HepG2 (cell line): Measurements from ENCODE around the gene DBNDD2. TPM values are rescaled to one million over a fixed set of nuclear protein-coding genes. Genes with fewer than 3 reads are reported as not detected.
A peak's percentile ranks its signal among the peaks of the same experiment; 100 is the strongest.

Experiments used
- ATF3 ChIP-seq: sonication (generic); formaldehyde crosslinking; IDR thresholded peaks from 2 replicates; pipeline ENCODE4 v1.4.0; 2020; ENCODE audit warnings: missing genetic modification reagents
- BORCS8-MEF2B ChIP-seq: sonication (generic); formaldehyde crosslinking; IDR thresholded peaks from 2 replicates; pipeline ENCODE4 v1.8.0; 2022; ENCODE audit warnings: mild to moderate bottlenecking, missing genetic modification reagents
- CBX5 ChIP-seq: sonication (generic); formaldehyde crosslinking; IDR thresholded peaks from 2 replicates; pipeline ENCODE4 v1.4.0; 2020; ENCODE audit warnings: missing genetic modification reagents, borderline replicate concordance
- GLI4 ChIP-seq: sonication (generic); formaldehyde crosslinking; IDR thresholded peaks from 2 replicates; pipeline ENCODE4 v1.5.1; 2020; ENCODE audit warnings: missing genetic modification reagents, mild to moderate bottlenecking, moderate library complexity, borderline replicate concordance
- HNRNPUL1 ChIP-seq: fragments of 200-400 bp; formaldehyde crosslinking; IDR thresholded peaks from 2 replicates; pipeline ENCODE4 v1.6.1; 2017; ENCODE audit warnings: low read depth, mild to moderate bottlenecking, low read length, moderate library complexity
- KDM3A ChIP-seq: IDR thresholded peaks from 2 replicates; pipeline ENCODE4 v1.6.1; 2018; ENCODE audit warnings: low read depth, missing compliant biosample characterization
- MAFK ChIP-seq, 2 experiments: IDR thresholded peaks in 1 of 2; conservative IDR thresholded peaks in 1 of 2; 2 replicates each; pipeline ENCODE4 v1.6.1; 2011; ENCODE audit warnings: improper control_type of control experiment in 2 of 2, low read length in 2 of 2
- MBD4 ChIP-seq: IDR thresholded peaks from 2 replicates; pipeline ENCODE4 v1.6.1; 2012; ENCODE audit warnings: low read length, inconsistent platforms, borderline replicate concordance
- MEIS2 ChIP-seq: sonication (generic); formaldehyde crosslinking; IDR thresholded peaks from 2 replicates; pipeline ENCODE4 v1.9.0; 2021; ENCODE audit warnings: mild to moderate bottlenecking, missing genetic modification reagents
- MTA1 ChIP-seq: sonication (generic); formaldehyde crosslinking; IDR thresholded peaks from 2 replicates; pipeline ENCODE4 v1.4.0; 2020; ENCODE audit warnings: missing genetic modification reagents, mild to moderate bottlenecking, borderline replicate concordance
- NFKBIZ ChIP-seq: IDR thresholded peaks from 2 replicates; pipeline ENCODE4 v1.6.1; 2018; ENCODE audit warnings: missing genetic modification reagents, missing compliant biosample characterization
- POLR2G ChIP-seq: fragments of 200-400 bp; formaldehyde crosslinking; IDR thresholded peaks from 2 replicates; pipeline ENCODE4 v1.6.1; 2018; ENCODE audit warnings: mild to moderate bottlenecking, low read depth, low read length, moderate library complexity
- PRDM15 ChIP-seq: sonication (generic); formaldehyde crosslinking; IDR thresholded peaks from 2 replicates; pipeline ENCODE4 v1.4.0; 2020; ENCODE audit warnings: missing genetic modification reagents
- RARG ChIP-seq: sonication (generic); formaldehyde crosslinking; IDR thresholded peaks from 2 replicates; pipeline ENCODE4 v1.4.0; 2020; ENCODE audit warnings: low read depth, mild to moderate bottlenecking, missing genetic modification reagents
- ZBTB10 ChIP-seq: sonication (generic); formaldehyde crosslinking; IDR thresholded peaks from 2 replicates; pipeline ENCODE4 v1.4.0; 2020; ENCODE audit warnings: missing genetic modification reagents, borderline replicate concordance
- ZNF101 ChIP-seq: sonication (generic); formaldehyde crosslinking; IDR thresholded peaks from 2 replicates; pipeline ENCODE4 v1.4.0; 2020; ENCODE audit warnings: mild to moderate bottlenecking, low read depth, missing genetic modification reagents, borderline replicate concordance
- ZNF230 ChIP-seq: sonication (generic); formaldehyde crosslinking; IDR thresholded peaks from 2 replicates; pipeline ENCODE4 v1.4.0; 2020; ENCODE audit warnings: mild to moderate bottlenecking, missing genetic modification reagents
- ZNF253 ChIP-seq: sonication (generic); formaldehyde crosslinking; IDR thresholded peaks from 2 replicates; pipeline ENCODE4 v1.8.0; 2022; ENCODE audit warnings: mild to moderate bottlenecking, missing genetic modification reagents, borderline replicate concordance
- ZNF296 ChIP-seq: sonication (generic); formaldehyde crosslinking; conservative IDR thresholded peaks from 2 replicates; pipeline ENCODE4 v1.5.0; 2020; ENCODE audit warnings: mild to moderate bottlenecking, missing genetic modification reagents
- ZNF317 ChIP-seq: sonication (generic); formaldehyde crosslinking; IDR thresholded peaks from 2 replicates; pipeline ENCODE4 v1.5.0; 2020; ENCODE audit warnings: mild to moderate bottlenecking, missing genetic modification reagents
- ZNF382 ChIP-seq: sonication (generic); formaldehyde crosslinking; IDR thresholded peaks from 2 replicates; pipeline ENCODE4 v1.5.0; 2020; ENCODE audit warnings: missing genetic modification reagents, mild to moderate bottlenecking, borderline replicate concordance
- ZNF441 ChIP-seq: sonication (generic); formaldehyde crosslinking; IDR thresholded peaks from 2 replicates; pipeline ENCODE4 v1.7.0; 2021; ENCODE audit warnings: missing genetic modification reagents, borderline replicate concordance
- ZNF446 ChIP-seq: sonication (generic); formaldehyde crosslinking; IDR thresholded peaks from 2 replicates; pipeline ENCODE4 v1.5.0; 2020; ENCODE audit warnings: mild to moderate bottlenecking, missing genetic modification reagents
- polyA plus RNA-seq, 8 experiments: library from polyadenylated mRNA; depleted of rRNA in 3 of 8; stranded (reverse) in 7 of 8; unstranded in 1 of 8; fragments of >200 nt; fragmentation: Illumina TruSeq in 4 of 8; extraction: Trizol in 4 of 8; gene quantifications; 2 replicates each; pipeline versions ENCODE4 v1.2.1 to v1.2.3, GENCODE V29; 2011 to 2016; ENCODE audit warnings: low read depth in 4 of 8, missing spikeins in 1 of 8, mixed read lengths in 1 of 8; ENCODE audit not compliant: insufficient read depth in 1 of 8
- total RNA-seq, 5 experiments: library from RNA; depleted of rRNA; stranded (reverse); fragments of >200 nt; fragmentation: Illumina TruSeq; extraction: Trizol; gene quantifications; 2 replicates each; pipeline ENCODE4 v1.2.3, GENCODE V29; 2016; ENCODE audit warnings: low read depth in 1 of 5

Gene DBNDD2
- total and polyA plus RNA-seq, 2 of the 13 experiments (the other 11 are each of a cell fraction or from before 2014, with no cell fraction given), result 16.7 to 47.6 TPM

- peak; percentile 81 for TF ChIP-seq NFKBIZ (CRISPR knock-in tag)
- peak; percentile 77; the same call in 1 of the 2 replicates for TF ChIP-seq ZNF317 (CRISPR knock-in tag)
- 0 out of 2 replicates have a peak, but pooled peaks have one; percentile 65 for TF ChIP-seq ZNF296
- TF ChIP-seq MAFK (conservative IDR thresholded peaks at IDR 0.05 in 1 of 2, IDR thresholded peaks at IDR 0.05 in 1 of 2; ENCODE audit: low read length in 2 of 2), result no peak
- TF ChIP-seq MBD4, result no peak
- TF ChIP-seq HNRNPUL1, result no peak
- no peak for TF ChIP-seq RARG (CRISPR knock-in tag)
- no peak; the same call in 1 of the 2 replicates for TF ChIP-seq CBX5
- peak; percentile 24; the same call in 1 of the 2 replicates for TF ChIP-seq PRDM15
- TF ChIP-seq MEIS2 (CRISPR knock-in tag), result peak; percentile 80
- TF ChIP-seq ZNF230 (CRISPR knock-in tag), result peak; percentile 85; the same call in 1 of the 2 replicates
- peak; percentile 39; the same call in 1 of the 2 replicates for TF ChIP-seq MTA1 (CRISPR knock-in tag)
- peak; percentile 44; the same call in 1 of the 2 replicates for TF ChIP-seq ATF3 (CRISPR knock-in tag)
- TF ChIP-seq ZBTB10, result no peak
- TF ChIP-seq KDM3A, result peak; percentile 65; the same call in 1 of the 2 replicates
- peak; percentile 70 for TF ChIP-seq ZNF441 (CRISPR knock-in tag)
- peak; percentile 84 for TF ChIP-seq BORCS8-MEF2B
- TF ChIP-seq ZNF101, result 0 out of 2 replicates have a peak, but pooled peaks have one; percentile 28
- peak; percentile 96 for TF ChIP-seq GLI4 (CRISPR knock-in tag)
- no peak for TF ChIP-seq ZNF446 (CRISPR knock-in tag)
- no peak for TF ChIP-seq ZNF382 (CRISPR knock-in tag)
- TF ChIP-seq POLR2G, result peak; percentile 100
- no peak for TF ChIP-seq ZNF253 (CRISPR knock-in tag)
Measured at GRCh38 chr20:45415822-45416637, 7.9 kb downstream of the DBNDD2 start, which contains the start of gene PIGT (continued).
